Smooth muscle cell (in vitro differentiated cells): Measurements from ENCODE around the gene SULT1A3. TPM values are rescaled to one million over a fixed set of nuclear protein-coding genes. Genes with fewer than 3 reads are reported as not detected.
"Not testable (repeated sequence)": the region's sequence is repeated elsewhere in the genome, so short reads cannot be mapped to it uniquely, and the experiment has no call there.

Experiments used
- DNase-seq: peaks from one replicate; lab custom pipeline; 2025; ENCODE audit not compliant: unreplicated experiment; lab: John Stamatoyannopoulos, UW
- H2AFZ ChIP-seq: fragments of 200-600 bp; sonication (generic); 2 replicates; pipeline ENCODE4 v1.6.0; 2016; ENCODE audit warnings: antibody characterized with exemption, low read depth, mild to moderate bottlenecking
- H3F3A ChIP-seq: fragments of 200-600 bp; sonication (generic); 2 replicates; pipeline ENCODE4 v1.6.0; 2017; ENCODE audit warnings: antibody characterized with exemption, low read depth
- H3K27ac ChIP-seq: fragments of 200-600 bp; sonication (generic); 2 replicates; pipeline ENCODE4 v1.5.1; 2016; ENCODE audit warnings: low read depth, mild to moderate bottlenecking
- H3K27me3 ChIP-seq: fragments of 200-600 bp; sonication (generic); 2 replicates; pipeline ENCODE4 v1.6.1; 2016; ENCODE audit warnings: low read depth, mild to moderate bottlenecking
- H3K36me3 ChIP-seq: fragments of 200-600 bp; sonication (generic); 2 replicates; pipeline ENCODE4 v1.5.1; 2016; ENCODE audit warnings: low read depth
- H3K4me1 ChIP-seq: fragments of 200-600 bp; sonication (generic); 2 replicates; pipeline ENCODE4 v1.5.1; 2016; ENCODE audit warnings: low read depth
- H3K4me2 ChIP-seq: fragments of 200-600 bp; sonication (generic); 2 replicates; pipeline ENCODE4 v1.6.0; 2016; ENCODE audit warnings: mild to moderate bottlenecking
- H3K4me3 ChIP-seq: fragments of 200-600 bp; sonication (generic); 2 replicates; pipeline ENCODE4 v1.5.1; 2016; ENCODE audit warnings: mild to moderate bottlenecking
- H3K79me2 ChIP-seq: fragments of 200-600 bp; sonication (generic); 2 replicates; pipeline ENCODE4 v1.6.0; 2016; ENCODE audit warnings: low read depth, mild to moderate bottlenecking
- H3K9ac ChIP-seq: fragments of 200-600 bp; sonication (generic); 2 replicates; pipeline ENCODE4 v1.6.0; 2016; ENCODE audit warnings: low read depth
- H3K9me3 ChIP-seq: fragments of 200-600 bp; sonication (generic); replicated peaks from 2 replicates; pipeline ENCODE4 v1.5.1; 2016; ENCODE audit warnings: low read depth
- H4K20me1 ChIP-seq: fragments of 200-600 bp; sonication (generic); 2 replicates; pipeline ENCODE4 v1.6.0; 2016; ENCODE audit warnings: low read depth
- CTCF ChIP-seq: fragments of 200-600 bp; sonication (generic); IDR thresholded peaks from 2 replicates; pipeline ENCODE4 v1.5.1; 2017; ENCODE audit warnings: borderline replicate concordance, mild to moderate bottlenecking, antibody characterized with exemption; ENCODE audit not compliant: insufficient read depth, poor library complexity, severe bottlenecking
- WGBS: methylation state at CpG from one replicate; pipeline ENCODE4 v1.1.7; 2016; ENCODE audit warnings: low lambda C conversion rate; 5-methylcytosine and 5-hydroxymethylcytosine counted together
- polyA plus RNA-seq: library from polyadenylated mRNA; unstranded; fragments of >200 nt; fragmentation: Nextera tagmentation; extraction: Ambion mirVana; gene quantifications from 2 replicates; pipeline ENCODE4 v1.2.1, GENCODE V29; 2016
- total RNA-seq: library from RNA; depleted of rRNA; stranded (reverse); fragments of >200 nt; gene quantifications from 2 replicates; pipeline ENCODE4 v1.2.3, GENCODE V29; 2014

Gene SULT1A3
- total and polyA plus RNA-seq, 2 experiments from 2014 or later = 5.8 to 8.2 TPM

GRCh38 chr16:30157214-30157613 lies 41.8 kb upstream of the SULT1A3 start:
- no peak for DNase-seq
- Histone ChIP-seq H3K27ac (no peak overlapping the region), H3K9ac (no peak overlapping the region), H3F3A (no peaks in the 10 kb centered on the region), H3K4me2 (no peak overlapping the region), H3K36me3 (no peaks in the 10 kb centered on the region), H3K4me3 (no peak overlapping the region), H3K9me3 (no peaks in the 10 kb centered on the region), H3K79me2 (no peaks in the 10 kb centered on the region), H3K4me1 (no peaks in the 10 kb centered on the region), H2AFZ (no peak overlapping the region), H3K27me3 (no peaks in the 10 kb centered on the region), H4K20me1 (no peaks in the 10 kb centered on the region)
- no peak for TF ChIP-seq CTCF
- WGBS = 79% methylated on average over 1 of the region's 1 CpG

GRCh38 chr16:30163538-30163937 lies 35.5 kb upstream of the SULT1A3 start:
- 78% methylated on average over 3 of the region's 3 CpGs for WGBS
- no peaks in the 10 kb centered on the region for H3K79me2 ChIP-seq

GRCh38 chr16:30166202-30166902 lies 32.7 kb upstream of the SULT1A3 start:
- H3K27ac ChIP-seq = no peak overlapping the region
- H4K20me1 ChIP-seq = no peaks in the 10 kb centered on the region
- no peak for TF ChIP-seq CTCF
- H3K4me1 ChIP-seq = no peaks in the 10 kb centered on the region
- H3K36me3 ChIP-seq = no peaks in the 10 kb centered on the region
- H3F3A ChIP-seq = no peaks in the 10 kb centered on the region
- no peak overlapping the region for H3K4me3 ChIP-seq
- no peak for DNase-seq
- no peak overlapping the region for H3K4me2 ChIP-seq
- H3K79me2 ChIP-seq = no peaks in the 10 kb centered on the region
- no peaks in the 10 kb centered on the region for H3K27me3 ChIP-seq
- no peak overlapping the region for H2AFZ ChIP-seq
- no peaks in the 10 kb centered on the region for H3K9me3 ChIP-seq
- 92% methylated on average over 11 of the region's 11 CpGs for WGBS
- no peak overlapping the region for H3K9ac ChIP-seq

More at GRCh38 chr16:30163538-30163937, 35.5 kb upstream of the SULT1A3 start:
- no peak for DNase-seq
- H2AFZ ChIP-seq = no peak overlapping the region
- H3K9me3 ChIP-seq = no peaks in the 10 kb centered on the region
- H3K27me3 ChIP-seq = no peaks in the 10 kb centered on the region
- H3K4me3 ChIP-seq = no peak overlapping the region
- no peak overlapping the region for H3K27ac ChIP-seq
- H3K9ac ChIP-seq = no peak overlapping the region
- H4K20me1 ChIP-seq = no peaks in the 10 kb centered on the region
- H3K36me3 ChIP-seq = no peaks in the 10 kb centered on the region
- no peak overlapping the region for H3K4me2 ChIP-seq
- H3K4me1 ChIP-seq = no peaks in the 10 kb centered on the region
- no peak for TF ChIP-seq CTCF
- H3F3A ChIP-seq = no peaks in the 10 kb centered on the region

- H3K4me3 ChIP-seq, H3K9me3 ChIP-seq, H3F3A ChIP-seq, H3K27me3 ChIP-seq, H3K27ac ChIP-seq, H2AFZ ChIP-seq, H4K20me1 ChIP-seq, H3K79me2 ChIP-seq, H3K36me3 ChIP-seq, DNase-seq, H3K9ac ChIP-seq, H3K4me1 ChIP-seq, H3K4me2 ChIP-seq: not testable (repeated sequence)
- WGBS = no CpG with 5 or more reads among the region's 29 CpGs
These were observed 30.3 kb upstream of the SULT1A3 start for GRCh38 chr16:30168746-30169145.

GRCh38 chr16:30169416-30169815 lies 29.6 kb upstream of the SULT1A3 start:
- H3K79me2 ChIP-seq, H3K9ac ChIP-seq, H3F3A ChIP-seq, H3K4me3 ChIP-seq, H3K36me3 ChIP-seq, H3K4me2 ChIP-seq, DNase-seq, H3K4me1 ChIP-seq, H3K27ac ChIP-seq, H3K27me3 ChIP-seq, H2AFZ ChIP-seq, H4K20me1 ChIP-seq, H3K9me3 ChIP-seq: not testable (repeated sequence)
- no CpG with 5 or more reads among the region's 38 CpGs for WGBS

- not testable (repeated sequence) for H3K36me3 ChIP-seq, H2AFZ ChIP-seq, H3K4me2 ChIP-seq, H3K27ac ChIP-seq, H3K9me3 ChIP-seq, H3K27me3 ChIP-seq, DNase-seq, H3K79me2 ChIP-seq, H3K4me3 ChIP-seq, H3K9ac ChIP-seq, H4K20me1 ChIP-seq, H3K4me1 ChIP-seq, H3F3A ChIP-seq
- WGBS = 96% methylated on average over 5 of the region's 31 CpGs
These were observed 28.9 kb upstream of the SULT1A3 start for GRCh38 chr16:30170145-30170544.
